ENCODE results near the gene MMP2. TPM values are rescaled to one million over a fixed set of nuclear protein-coding genes. Genes with fewer than 3 reads are reported as not detected.

Gene MMP2
- total RNA-seq, 2 donors from 2014 or later, result 131 to 136 TPM

DNA sequence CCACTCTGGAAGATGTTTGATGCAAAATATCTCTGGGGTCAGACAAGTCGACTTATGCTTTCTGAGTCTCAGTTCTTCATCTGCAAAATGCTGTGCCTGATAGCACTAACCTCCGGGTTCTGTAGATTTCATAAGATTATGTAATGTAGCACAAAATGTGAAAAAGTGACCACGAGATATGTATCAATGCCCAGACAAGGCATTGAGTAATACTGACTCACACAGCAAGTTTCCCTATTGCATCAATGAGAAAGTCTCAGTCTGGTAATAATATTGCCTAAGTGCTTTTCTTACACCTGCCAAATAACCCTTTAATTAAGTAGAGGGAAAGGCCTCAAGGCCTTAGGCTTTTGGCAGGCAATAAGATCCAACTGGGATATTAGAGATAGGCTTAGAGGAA, 41.4 kb upstream of the MMP2 start:
- H3K4me1 ChIP-seq, result no peaks in the 10 kb centered on the region
- DNase-seq (ENCODE audit: low spot score), result no peak
- no peaks in the 10 kb centered on the region for H3K9me3 ChIP-seq
- TF ChIP-seq, protein P1, sequence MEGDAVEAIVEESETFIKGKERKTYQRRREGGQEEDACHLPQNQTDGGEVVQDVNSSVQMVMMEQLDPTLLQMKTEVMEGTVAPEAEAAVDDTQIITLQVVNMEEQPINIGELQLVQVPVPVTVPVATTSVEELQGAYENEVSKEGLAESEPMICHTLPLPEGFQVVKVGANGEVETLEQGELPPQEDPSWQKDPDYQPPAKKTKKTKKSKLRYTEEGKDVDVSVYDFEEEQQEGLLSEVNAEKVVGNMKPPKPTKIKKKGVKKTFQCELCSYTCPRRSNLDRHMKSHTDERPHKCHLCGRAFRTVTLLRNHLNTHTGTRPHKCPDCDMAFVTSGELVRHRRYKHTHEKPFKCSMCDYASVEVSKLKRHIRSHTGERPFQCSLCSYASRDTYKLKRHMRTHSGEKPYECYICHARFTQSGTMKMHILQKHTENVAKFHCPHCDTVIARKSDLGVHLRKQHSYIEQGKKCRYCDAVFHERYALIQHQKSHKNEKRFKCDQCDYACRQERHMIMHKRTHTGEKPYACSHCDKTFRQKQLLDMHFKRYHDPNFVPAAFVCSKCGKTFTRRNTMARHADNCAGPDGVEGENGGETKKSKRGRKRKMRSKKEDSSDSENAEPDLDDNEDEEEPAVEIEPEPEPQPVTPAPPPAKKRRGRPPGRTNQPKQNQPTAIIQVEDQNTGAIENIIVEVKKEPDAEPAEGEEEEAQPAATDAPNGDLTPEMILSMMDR (IDR thresholded peaks at IDR 0.05), result no peak
- H3K27ac ChIP-seq, result no peak overlapping the region
- H3K4me3 ChIP-seq, result no peak overlapping the region
- H3K36me3 ChIP-seq, result no peaks in the 10 kb centered on the region
- no peaks in the 10 kb centered on the region for H3K27me3 ChIP-seq

DNA sequence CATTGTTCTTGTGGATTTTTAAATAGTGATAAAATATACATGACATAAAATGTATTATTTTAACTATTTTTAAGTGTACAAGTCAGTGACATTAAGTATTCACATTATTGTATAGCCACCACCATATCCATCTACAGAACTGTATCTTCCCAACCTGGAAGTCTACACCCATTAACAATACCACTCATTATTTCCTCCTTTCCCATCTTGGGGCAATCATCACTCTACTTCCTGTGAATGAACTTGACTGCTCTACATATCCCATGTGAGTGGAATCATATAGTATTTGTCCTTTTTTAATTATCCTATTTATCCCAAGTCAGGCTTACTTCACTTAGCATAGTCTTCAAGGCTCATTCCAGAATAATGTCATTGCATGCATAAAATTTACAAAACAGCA, 40.7 kb upstream of the MMP2 start:
- H3K36me3 ChIP-seq, result no peaks in the 10 kb centered on the region
- H3K27ac ChIP-seq, result no peak overlapping the region
- DNase-seq (ENCODE audit: low spot score), result no peak
- no peaks in the 10 kb centered on the region for H3K4me1 ChIP-seq
- H3K9me3 ChIP-seq, result no peaks in the 10 kb centered on the region
- TF ChIP-seq, protein P1 (IDR thresholded peaks at IDR 0.05), result no peak
- no peaks in the 10 kb centered on the region for H3K27me3 ChIP-seq
- no peak overlapping the region for H3K4me3 ChIP-seq

DNA sequence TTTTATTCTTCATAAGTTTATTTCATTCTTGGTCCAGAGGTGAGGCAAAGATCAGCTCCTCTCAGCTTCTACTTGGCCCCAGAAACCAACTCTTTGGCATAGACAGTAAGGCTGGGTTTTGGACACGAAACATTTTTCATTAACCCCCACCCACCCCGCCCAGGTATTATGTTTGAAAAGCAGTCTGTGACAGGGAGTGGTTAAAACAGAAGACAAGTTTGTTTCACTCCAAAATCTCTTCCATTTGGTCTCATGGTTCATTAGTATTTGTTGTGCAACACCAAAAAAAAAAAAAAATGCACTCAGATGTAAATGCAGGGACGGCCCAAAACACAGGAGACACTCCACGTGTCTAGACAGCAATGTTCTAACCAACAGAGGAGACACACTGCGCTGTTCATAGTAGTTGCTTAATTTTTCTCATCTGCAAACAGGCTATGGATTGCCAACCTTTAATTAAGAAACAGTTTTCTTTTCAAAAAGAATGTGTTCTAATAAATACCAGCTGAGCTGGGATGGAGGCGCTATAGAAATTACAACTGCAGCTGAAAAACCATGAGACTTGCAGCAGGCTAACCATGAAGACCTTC, 39.8 kb upstream of the MMP2 start:
- no peak overlapping the region for H3K4me3 ChIP-seq
- no peaks in the 10 kb centered on the region for H3K4me1 ChIP-seq
- no peaks in the 10 kb centered on the region for H3K27me3 ChIP-seq
- TF ChIP-seq, protein P1 (IDR thresholded peaks at IDR 0.05), result no peak
- no peaks in the 10 kb centered on the region for H3K36me3 ChIP-seq
- no peaks in the 10 kb centered on the region for H3K9me3 ChIP-seq
- no peak for DNase-seq (ENCODE audit: low spot score)
- H3K27ac ChIP-seq, result no peak overlapping the region

DNA sequence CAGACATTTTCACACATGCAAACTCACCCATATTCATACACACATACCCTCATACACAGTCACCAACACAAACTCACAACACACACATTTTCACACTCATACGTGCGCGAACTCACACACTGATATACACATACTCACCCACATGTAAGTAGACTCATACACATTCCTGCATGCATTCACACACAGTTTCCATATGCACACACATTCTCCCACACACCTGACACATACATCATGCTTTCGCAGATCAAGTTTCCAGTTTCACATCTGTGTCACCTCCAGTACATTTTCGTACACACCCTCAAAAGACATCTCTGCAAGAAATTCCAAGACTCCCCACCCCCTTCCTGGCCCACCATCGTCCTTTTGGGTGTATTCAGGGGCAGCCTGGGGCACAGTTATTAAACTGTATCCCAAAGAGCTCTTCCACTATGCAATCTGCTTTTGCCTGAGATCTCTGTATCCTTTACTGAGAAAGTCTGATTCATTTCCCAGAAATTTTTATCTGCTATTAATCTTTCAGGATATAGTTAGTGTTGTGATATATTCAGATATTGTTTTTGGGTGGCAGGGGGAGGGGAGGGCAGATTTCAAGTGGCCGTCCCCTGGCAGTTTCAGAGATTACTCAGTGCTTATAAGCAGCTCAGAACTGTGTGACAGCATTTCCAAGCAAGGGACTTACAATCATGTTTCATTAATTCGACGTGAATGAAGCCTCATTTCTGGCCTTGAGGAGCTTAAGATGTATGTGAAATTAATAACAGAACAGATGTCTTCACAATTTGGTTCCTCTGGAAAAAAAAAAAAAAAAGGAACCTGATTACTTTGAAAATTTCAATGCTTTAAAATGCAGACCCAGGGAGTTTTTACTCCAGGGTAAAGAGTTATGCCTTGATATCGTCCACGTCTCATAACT, 35.3 kb upstream of the MMP2 start:
- DNase-seq (ENCODE audit: low spot score), result no peak
- no peak overlapping the region for H3K27ac ChIP-seq
- H3K36me3 ChIP-seq, result no peaks in the 10 kb centered on the region
- TF ChIP-seq, protein P1 (IDR thresholded peaks at IDR 0.05), result no peak
- H3K4me3 ChIP-seq, result no peak overlapping the region
- H3K27me3 ChIP-seq, result no peaks in the 10 kb centered on the region
- no peaks in the 10 kb centered on the region for H3K4me1 ChIP-seq
- no peaks in the 10 kb centered on the region for H3K9me3 ChIP-seq

DNA sequence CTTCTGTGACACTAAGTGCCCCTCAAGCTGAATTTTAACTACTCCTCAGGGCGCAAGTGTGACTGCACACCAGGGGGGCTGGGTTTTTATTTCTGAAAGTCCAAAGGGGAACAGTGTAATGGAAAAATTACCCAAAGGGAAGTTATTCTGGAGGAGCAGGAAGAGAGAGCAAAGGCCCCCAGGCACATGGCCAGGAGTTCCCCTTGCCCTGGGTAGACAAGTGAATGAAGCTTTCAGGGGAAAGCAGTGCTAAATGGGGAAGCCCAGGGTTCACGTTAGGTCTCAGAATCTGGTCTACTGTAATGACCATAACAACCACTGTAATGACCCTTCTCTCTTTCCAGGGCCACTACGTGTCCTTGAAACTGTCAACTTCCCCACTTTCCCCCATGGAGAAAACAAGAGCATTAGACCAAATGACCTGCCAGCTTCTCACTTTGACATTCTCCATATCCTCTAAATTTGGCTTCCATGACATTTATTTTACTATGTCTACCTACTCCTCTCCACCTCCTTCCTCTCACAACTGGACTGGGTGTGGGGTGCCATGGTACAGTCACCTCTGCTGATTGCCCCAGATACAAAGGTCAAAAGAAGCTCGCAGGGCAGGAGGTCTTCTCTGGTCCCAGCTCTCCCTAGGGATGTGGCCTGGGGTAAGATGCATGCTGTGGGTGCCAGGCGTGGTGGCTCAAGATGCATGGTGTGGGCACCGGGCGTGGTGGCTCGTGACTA, 34.1 kb upstream of the MMP2 start:
- Histone ChIP-seq H3K27ac (no peak overlapping the region), H3K36me3 (no peaks in the 10 kb centered on the region)
- DNase-seq (ENCODE audit: low spot score), result peak; percentile 64

More for the DNA sequence above, 34.1 kb upstream of the MMP2 start:
- Histone ChIP-seq H3K4me3 (no peak overlapping the region), H3K27me3 (no peaks in the 10 kb centered on the region), H3K9me3 (no peaks in the 10 kb centered on the region), H3K4me1 (no peaks in the 10 kb centered on the region)
- TF ChIP-seq, protein P1 (IDR thresholded peaks at IDR 0.05), result no peak

Data from right atrium auricular region (tissue), 2 donors.